GM12891 (cell line): ENCODE measurements around the gene ZDBF2.

ENCODE experiments used
- POLR2A ChIP-seq: IDR thresholded peaks from 2 replicates; pipeline ENCODE4 v1.6.1; 2011; ENCODE audit warnings: low read depth, low read length, control low read depth
- POLR2AphosphoS5 ChIP-seq: IDR thresholded peaks from 2 replicates; pipeline ENCODE4 v1.6.1; 2011; ENCODE audit warnings: low read depth, low read length, control low read depth
- TAF1 ChIP-seq: IDR thresholded peaks from 2 replicates; pipeline ENCODE4 v1.6.1; 2011; ENCODE audit warnings: low read depth, low read length, control low read depth

GRCh38 chr2:206239157-206239556 lies 35.3 kb upstream of the ZDBF2 start:
- TF ChIP-seq POLR2AphosphoS5, result no peak
- no peak for TF ChIP-seq TAF1
- TF ChIP-seq POLR2A, result no peak
